Hepatocyte (in vitro differentiated cells): ENCODE results near the gene CDH4.

Source experiments
- EZH2phosphoT487 ChIP-seq: fragments of 200-600 bp; sonication (generic); IDR thresholded peaks from one replicate; pipeline ENCODE4 v1.6.1; 2018; ENCODE audit warnings: antibody characterized with exemption, mild to moderate bottlenecking, low read depth, moderate library complexity; ENCODE audit not compliant: unreplicated experiment, severe bottlenecking
- TF ChIP-seq, protein P1 (sequence below): fragments of 200-600 bp; sonication (generic); IDR thresholded peaks from 2 replicates; pipeline ENCODE4 v1.5.1; 2016; ENCODE audit warnings: antibody characterized with exemption, mild to moderate bottlenecking; ENCODE audit not compliant: poor library complexity

DNA sequence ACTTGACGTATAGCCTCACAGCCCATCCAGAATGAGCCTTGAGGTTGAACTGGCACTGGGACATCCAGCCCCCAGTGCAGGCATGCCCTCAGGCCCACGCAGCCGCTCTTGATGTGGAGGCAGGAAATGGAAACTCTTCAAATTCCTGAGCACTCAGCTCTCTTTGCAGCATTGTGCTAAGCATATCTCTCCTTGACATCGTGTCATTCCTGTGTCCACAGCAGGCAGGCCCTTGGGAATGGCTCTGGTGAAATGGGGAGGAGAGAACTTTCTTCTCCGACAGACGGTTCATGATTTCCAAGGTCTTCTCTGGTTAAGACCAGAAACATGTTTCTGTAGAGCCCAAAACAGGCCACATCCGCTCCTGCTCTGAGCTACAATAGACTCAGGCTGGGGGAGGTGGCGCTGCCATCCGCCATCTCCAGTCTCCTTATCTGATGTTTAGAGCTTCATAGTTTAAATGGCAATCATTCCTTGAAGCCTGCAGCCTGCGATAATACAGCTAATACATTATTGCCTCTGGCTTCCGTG, 248.8 kb downstream of the CDH4 start:
- TF ChIP-seq, protein P1, sequence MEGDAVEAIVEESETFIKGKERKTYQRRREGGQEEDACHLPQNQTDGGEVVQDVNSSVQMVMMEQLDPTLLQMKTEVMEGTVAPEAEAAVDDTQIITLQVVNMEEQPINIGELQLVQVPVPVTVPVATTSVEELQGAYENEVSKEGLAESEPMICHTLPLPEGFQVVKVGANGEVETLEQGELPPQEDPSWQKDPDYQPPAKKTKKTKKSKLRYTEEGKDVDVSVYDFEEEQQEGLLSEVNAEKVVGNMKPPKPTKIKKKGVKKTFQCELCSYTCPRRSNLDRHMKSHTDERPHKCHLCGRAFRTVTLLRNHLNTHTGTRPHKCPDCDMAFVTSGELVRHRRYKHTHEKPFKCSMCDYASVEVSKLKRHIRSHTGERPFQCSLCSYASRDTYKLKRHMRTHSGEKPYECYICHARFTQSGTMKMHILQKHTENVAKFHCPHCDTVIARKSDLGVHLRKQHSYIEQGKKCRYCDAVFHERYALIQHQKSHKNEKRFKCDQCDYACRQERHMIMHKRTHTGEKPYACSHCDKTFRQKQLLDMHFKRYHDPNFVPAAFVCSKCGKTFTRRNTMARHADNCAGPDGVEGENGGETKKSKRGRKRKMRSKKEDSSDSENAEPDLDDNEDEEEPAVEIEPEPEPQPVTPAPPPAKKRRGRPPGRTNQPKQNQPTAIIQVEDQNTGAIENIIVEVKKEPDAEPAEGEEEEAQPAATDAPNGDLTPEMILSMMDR = no peak
- TF ChIP-seq EZH2phosphoT487 = no peak
